ENCODE measurements around the gene FCHSD1. TPM values are rescaled to one million over a fixed set of nuclear protein-coding genes. Genes with fewer than 3 reads are reported as not detected.

Gene FCHSD1
- total and polyA plus RNA-seq, 10 of the 15 experiments (the other 5 are each of a cell fraction or from before 2014, with no cell fraction given), result 0.97 to 22.8 (median 10.7) TPM

DNA sequence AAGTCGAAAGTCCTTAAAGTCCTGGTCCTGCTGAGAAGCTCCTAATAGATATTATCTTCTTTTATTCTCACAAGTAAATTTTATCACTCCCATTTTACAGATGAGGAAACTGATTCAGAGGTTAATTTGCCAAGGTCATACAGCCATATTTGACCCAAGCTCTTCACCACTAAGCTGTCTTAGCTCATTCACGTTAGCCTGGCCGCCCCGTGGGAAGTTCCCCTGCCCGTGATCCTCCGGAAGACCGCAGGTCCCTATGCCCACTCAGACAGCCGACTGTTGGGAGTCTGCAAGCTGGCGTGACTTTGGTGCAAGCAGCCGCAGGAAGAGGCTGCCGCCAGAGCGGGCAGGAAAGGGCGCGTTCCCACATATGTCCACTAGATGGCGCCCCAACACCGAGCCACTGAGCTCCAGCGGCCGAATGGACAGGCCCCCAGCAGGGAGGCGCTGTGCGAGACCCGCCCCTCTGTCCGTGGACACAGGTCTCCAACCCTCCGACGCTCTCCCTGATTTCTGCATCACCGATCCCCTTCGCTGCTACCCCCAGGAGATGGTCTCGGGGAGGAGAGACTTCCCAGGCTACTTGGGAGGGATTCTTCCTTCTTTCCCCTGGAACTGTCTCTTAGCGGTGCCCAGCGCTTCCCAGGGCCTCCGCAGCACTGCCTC, 40.8 kb upstream of the FCHSD1 start (continued):
- peak; percentile 29; the same call in 1 of the 2 replicates for TF ChIP-seq RUNX3 (IDR thresholded peaks at IDR 0.05; ENCODE audit: low read length)
- TF ChIP-seq, protein P1, sequence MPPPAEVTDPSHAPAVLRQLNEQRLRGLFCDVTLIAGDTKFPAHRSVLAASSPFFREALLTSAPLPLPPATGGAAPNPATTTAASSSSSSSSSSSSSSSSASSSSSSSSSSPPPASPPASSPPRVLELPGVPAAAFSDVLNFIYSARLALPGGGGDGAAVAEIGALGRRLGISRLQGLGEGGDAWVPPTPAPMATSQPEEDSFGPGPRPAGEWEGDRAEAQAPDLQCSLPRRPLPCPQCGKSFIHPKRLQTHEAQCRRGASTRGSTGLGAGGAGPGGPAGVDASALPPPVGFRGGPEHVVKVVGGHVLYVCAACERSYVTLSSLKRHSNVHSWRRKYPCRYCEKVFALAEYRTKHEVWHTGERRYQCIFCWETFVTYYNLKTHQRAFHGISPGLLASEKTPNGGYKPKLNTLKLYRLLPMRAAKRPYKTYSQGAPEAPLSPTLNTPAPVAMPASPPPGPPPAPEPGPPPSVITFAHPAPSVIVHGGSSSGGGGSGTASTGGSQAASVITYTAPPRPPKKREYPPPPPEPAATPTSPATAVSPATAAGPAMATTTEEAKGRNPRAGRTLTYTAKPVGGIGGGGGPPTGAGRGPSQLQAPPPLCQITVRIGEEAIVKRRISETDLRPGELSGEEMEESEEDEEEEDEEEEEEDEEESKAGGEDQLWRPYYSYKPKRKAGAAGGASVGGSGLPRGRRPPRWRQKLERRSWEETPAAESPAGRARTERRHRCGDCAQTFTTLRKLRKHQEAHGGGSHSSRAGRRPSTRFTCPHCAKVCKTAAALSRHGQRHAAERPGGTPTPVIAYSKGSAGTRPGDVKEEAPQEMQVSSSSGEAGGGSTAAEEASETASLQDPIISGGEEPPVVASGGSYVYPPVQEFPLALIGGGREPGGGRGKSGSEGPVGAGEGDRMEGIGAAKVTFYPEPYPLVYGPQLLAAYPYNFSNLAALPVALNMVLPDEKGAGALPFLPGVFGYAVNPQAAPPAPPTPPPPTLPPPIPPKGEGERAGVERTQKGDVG (CRISPR knock-in tag; IDR thresholded peaks at IDR 0.05), result no peak
- no peak for TF ChIP-seq MXI1 (IDR thresholded peaks at IDR 0.05; ENCODE audit: low read depth, low read length)
- TF ChIP-seq RELA (IDR thresholded peaks at IDR 0.05; ENCODE audit: borderline replicate concordance, partially characterized antibody), result peak; percentile 18
- no peak for TF ChIP-seq ZBED1 (IDR thresholded peaks at IDR 0.05; ENCODE audit: borderline replicate concordance)
- TF ChIP-seq BHLHE40 (IDR thresholded peaks at IDR 0.05; ENCODE audit: borderline replicate concordance in 1 of 2, low read depth in 2 of 2, low read length in 1 of 2), result peak in 1 of 2 experiments; percentile 29; a peak in 1 of 4 replicates
- TF ChIP-seq SRF (IDR thresholded peaks at IDR 0.05; ENCODE audit: low read depth in 2 of 2, low read length in 2 of 2), result no peak
- TF ChIP-seq SIN3A (IDR thresholded peaks at IDR 0.05; ENCODE audit: low read depth, low read length), result no peak
- no peak for TF ChIP-seq CBX5 (IDR thresholded peaks at IDR 0.05; ENCODE audit: low read depth)
- TF ChIP-seq YY1 (IDR thresholded peaks at IDR 0.05; ENCODE audit: low read depth, low read length), result peak; percentile 68
- TF ChIP-seq ZNF207 (IDR thresholded peaks at IDR 0.05; ENCODE audit: borderline replicate concordance), result peak; percentile 59; the same call in 1 of the 2 replicates
- 0 out of 2 replicates have a peak, but pooled peaks have one; percentile 39 for TF ChIP-seq IRF4 (IDR thresholded peaks at IDR 0.05; ENCODE audit: low read depth, low read length)
- TF ChIP-seq SMC3 (IDR thresholded peaks at IDR 0.05; ENCODE audit: borderline replicate concordance, low read length), result peak; percentile 97
- no peak for TF ChIP-seq WRNIP1 (IDR thresholded peaks at IDR 0.05; ENCODE audit: borderline replicate concordance, low read depth, low read length)
- TF ChIP-seq NR2F1 (conservative IDR thresholded peaks at IDR 0.05), result no peak
- no peak for TF ChIP-seq FOXM1 (IDR thresholded peaks at IDR 0.05; ENCODE audit: low read depth, low read length)
- no peak for TF ChIP-seq EGR1 (IDR thresholded peaks at IDR 0.05; ENCODE audit: borderline replicate concordance in 1 of 2, low read depth in 2 of 2, low read length in 2 of 2)
- TF ChIP-seq IKZF1 (conservative IDR thresholded peaks at IDR 0.05), result peak; percentile 37; the same call in 1 of the 2 replicates
- TF ChIP-seq CHD2 (IDR thresholded peaks at IDR 0.05; ENCODE audit: borderline replicate concordance, low read depth, low read length), result 0 out of 2 replicates have a peak, but pooled peaks have one; percentile 36
- no peak for TF ChIP-seq ZSCAN29 (IDR thresholded peaks at IDR 0.05)
- TF ChIP-seq, protein P2, sequence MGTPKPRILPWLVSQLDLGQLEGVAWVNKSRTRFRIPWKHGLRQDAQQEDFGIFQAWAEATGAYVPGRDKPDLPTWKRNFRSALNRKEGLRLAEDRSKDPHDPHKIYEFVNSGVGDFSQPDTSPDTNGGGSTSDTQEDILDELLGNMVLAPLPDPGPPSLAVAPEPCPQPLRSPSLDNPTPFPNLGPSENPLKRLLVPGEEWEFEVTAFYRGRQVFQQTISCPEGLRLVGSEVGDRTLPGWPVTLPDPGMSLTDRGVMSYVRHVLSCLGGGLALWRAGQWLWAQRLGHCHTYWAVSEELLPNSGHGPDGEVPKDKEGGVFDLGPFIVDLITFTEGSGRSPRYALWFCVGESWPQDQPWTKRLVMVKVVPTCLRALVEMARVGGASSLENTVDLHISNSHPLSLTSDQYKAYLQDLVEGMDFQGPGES (IDR thresholded peaks at IDR 0.05), result 0 out of 2 replicates have a peak, but pooled peaks have one; percentile 16
- no peak for TF ChIP-seq NRF1 (conservative IDR thresholded peaks at IDR 0.05; ENCODE audit: low read depth, low read length)
- peak; percentile 91; the same call in 1 of the 2 replicates for TF ChIP-seq ESRRA (IDR thresholded peaks at IDR 0.05; ENCODE audit: low read length)
- 0 out of 2 replicates have a peak, but pooled peaks have one; percentile 54 for TF ChIP-seq LARP7 (IDR thresholded peaks at IDR 0.05)
- TF ChIP-seq KLF5 (IDR thresholded peaks at IDR 0.05; ENCODE audit: partially characterized antibody), result no peak
- TF ChIP-seq STAT1 (conservative IDR thresholded peaks at IDR 0.05), result 0 out of 2 replicates have a peak, but pooled peaks have one; percentile 75
